ENCODE data around the gene MUC22.

GRCh38 chr6:31037682-31038081 lies 27.4 kb downstream of the MUC22 start:
- TF ChIP-seq CTCF (IDR thresholded peaks at IDR 0.05) (no peak), POLR2A (IDR thresholded peaks at IDR 0.05) (no peak)

Measured in body of pancreas (tissue), 4 donors.